Spinal cord (tissue), 10 donors: Measurements from ENCODE around the gene OR10H4. TPM values are rescaled to one million over a fixed set of nuclear protein-coding genes. Genes with fewer than 3 reads are reported as not detected.
A peak's percentile ranks its signal among the peaks of the same experiment; 100 is the strongest.
"Not testable (repeated sequence)": the region's sequence is repeated elsewhere in the genome, so short reads cannot be mapped to it uniquely, and the experiment has no call there.

Experiments
- DNase-seq, 6 donors: peaks; one replicate each; pipeline versions ENCODE4 v3.0.0 to v3.0.0-alpha.2; 2013 to 2015; ENCODE audit warnings: low spot score in 6 of 6, low read depth in 4 of 6
- H3K27ac ChIP-seq: one replicate; pipeline ENCODE4 v1.5.1; 2013; ENCODE audit warnings: low read depth, low read length, control low read depth
- H3K27me3 ChIP-seq: one replicate; pipeline ENCODE4 v1.6.1; 2013; ENCODE audit warnings: low read length; ENCODE audit not compliant: control insufficient read depth, insufficient read depth
- H3K36me3 ChIP-seq: one replicate; pipeline ENCODE4 v1.6.1; 2013; ENCODE audit warnings: low read length; ENCODE audit not compliant: control insufficient read depth, insufficient read depth
- H3K4me1 ChIP-seq: one replicate; pipeline ENCODE4 v1.6.1; 2013; ENCODE audit warnings: low read length; ENCODE audit not compliant: control insufficient read depth, insufficient read depth
- H3K4me3 ChIP-seq: one replicate; pipeline ENCODE4 v1.5.1; 2013; ENCODE audit warnings: low read depth, low read length, control low read depth
- H3K9me3 ChIP-seq: one replicate; pipeline ENCODE4 v1.6.1; 2013; ENCODE audit warnings: low read length; ENCODE audit not compliant: control insufficient read depth, insufficient read depth
- WGBS: methylation state at CpG from one replicate; pipeline ENCODE4 v1.1.5; 2013; ENCODE audit warnings: missing lambda C conversion rate; ENCODE audit not compliant: insufficient coverage; 5-methylcytosine and 5-hydroxymethylcytosine counted together
- long read RNA-seq, 4 donors: transcript quantifications; one replicate each; lab custom pipeline, GENCODE V29; 2026
- polyA plus RNA-seq, 2 donors: library from polyadenylated mRNA; unstranded; fragments of 120-200 nt; gene quantifications; one replicate each; pipeline ENCODE4 v1.2.1, GENCODE V29; 2013; ENCODE audit not compliant: insufficient read length in 2 of 2
- total RNA-seq, 2 donors: library from RNA; depleted of rRNA in 1 of 2; stranded (reverse); fragments of 120-200 nt in 1 of 2; fragments of >200 nt in 1 of 2; gene quantifications; one replicate each; pipeline versions ENCODE4 v1.2.3 to v1.2.4, GENCODE V29; 2013 to 2014
- donor health status: healthy.

The OR10H4 gene
- total RNA-seq, result not detected
- not detected for polyA plus RNA-seq
- long read RNA-seq, donor 1, result 0 reads
- long read RNA-seq, donor 2, result 0 reads
- long read RNA-seq, donor 3, result 0 reads
- long read RNA-seq, donor 4, result 0 reads

GRCh38 chr19:15948223-15949058, at the start of gene OR10H4:
TSS of gene OR10H4 (plus strand) at chr19:15949008. CDS start at chr19:15949008, 0 bp downstream.
- H3K27me3 ChIP-seq, result no peaks in the 10 kb centered on the region
- DNase-seq, result no peak
- no peak within 1 kb of the TSS for H3K27ac ChIP-seq
- peaks cover 3% of the 10 kb centered on the region for H3K9me3 ChIP-seq
- no peaks in the 10 kb centered on the region for H3K36me3 ChIP-seq
- H3K4me3 ChIP-seq, result no peak within 1 kb of the TSS
- no peaks in the 10 kb centered on the region for H3K4me1 ChIP-seq

- H3K4me3 ChIP-seq, H3K27me3 ChIP-seq, H3K4me1 ChIP-seq, H3K27ac ChIP-seq, H3K9me3 ChIP-seq, H3K36me3 ChIP-seq: not testable (repeated sequence)
- peak in 2 of 6 donors; percentile 6 to 15 for DNase-seq
- WGBS, result 6% methylated on average over 28 of the region's 30 CpGs
Observed at GRCh38 chr19:15899561-15899960, 49.2 kb upstream of the OR10H4 start.

GRCh38 chr19:15900032-15900431, 48.8 kb upstream of the OR10H4 start:
- DNase-seq, result peak in 1 of 6 donors; percentile 51
- 0% methylated on average over 2 of the region's 15 CpGs for WGBS
- H3K4me3 ChIP-seq, H3K4me1 ChIP-seq, H3K36me3 ChIP-seq, H3K27ac ChIP-seq, H3K27me3 ChIP-seq, H3K9me3 ChIP-seq: not testable (repeated sequence)

GRCh38 chr19:15900504-15900903, 48.3 kb upstream of the OR10H4 start:
- Histone ChIP-seq H3K36me3 (no peaks in the 10 kb centered on the region), H3K4me3 (no peak overlapping the region), H3K27me3 (no peaks in the 10 kb centered on the region), H3K4me1 (no peaks in the 10 kb centered on the region), H3K9me3 (no peaks in the 10 kb centered on the region), H3K27ac (no peak overlapping the region)
- WGBS, result no CpG with 5 or more reads among the region's 11 CpGs
- DNase-seq, result no peak

- Histone ChIP-seq H3K27me3 (no peaks in the 10 kb centered on the region), H3K36me3 (no peaks in the 10 kb centered on the region), H3K27ac (no peak overlapping the region), H3K4me1 (no peaks in the 10 kb centered on the region), H3K9me3 (no peaks in the 10 kb centered on the region), H3K4me3 (no peak overlapping the region)
- no peak for DNase-seq
- 95% methylated on average over 11 of the region's 11 CpGs for WGBS
Observed at GRCh38 chr19:15902254-15902653, 46.6 kb upstream of the OR10H4 start.

GRCh38 chr19:15902898-15903297, 45.9 kb upstream of the OR10H4 start:
- not testable (repeated sequence) for H3K4me1 ChIP-seq, H3K27me3 ChIP-seq, H3K36me3 ChIP-seq, H3K27ac ChIP-seq, H3K4me3 ChIP-seq, H3K9me3 ChIP-seq, DNase-seq
- 94% methylated on average over 20 of the region's 29 CpGs for WGBS

GRCh38 chr19:15905026-15905425, 43.8 kb upstream of the OR10H4 start:
- no peak overlapping the region for H3K27ac ChIP-seq
- H3K4me3 ChIP-seq, result no peak overlapping the region
- no peaks in the 10 kb centered on the region for H3K27me3 ChIP-seq

GRCh38 chr19:15911599-15912235, 37.1 kb upstream of the OR10H4 start:
- peaks cover 4% of the 10 kb centered on the region for H3K4me1 ChIP-seq
- H3K9me3 ChIP-seq, result peaks cover 2% of the 10 kb centered on the region
- H3K27me3 ChIP-seq, result peaks cover 6% of the 10 kb centered on the region
- H3K36me3 ChIP-seq, result no peaks in the 10 kb centered on the region
- H3K4me3 ChIP-seq, result no peak overlapping the region
- H3K27ac ChIP-seq, result no peak overlapping the region
- DNase-seq, result peak in 2 of 6 donors; percentile 11 to 25
- WGBS, result under 1% methylated on average over 39 of the region's 44 CpGs

More at GRCh38 chr19:15905026-15905425, 43.8 kb upstream of the OR10H4 start:
- DNase-seq, result no peak
- no peaks in the 10 kb centered on the region for H3K36me3 ChIP-seq
- no peaks in the 10 kb centered on the region for H3K9me3 ChIP-seq
- H3K4me1 ChIP-seq, result no peaks in the 10 kb centered on the region

GRCh38 chr19:15913384-15913783, 35.4 kb upstream of the OR10H4 start:
- WGBS, result 75% methylated on average over 4 of the region's 6 CpGs
- H3K27ac ChIP-seq, result no peak overlapping the region
- H3K36me3 ChIP-seq, result no peaks in the 10 kb centered on the region
- peaks cover 6% of the 10 kb centered on the region for H3K27me3 ChIP-seq
- peaks cover 4% of the 10 kb centered on the region for H3K4me1 ChIP-seq
- peaks cover 2% of the 10 kb centered on the region for H3K9me3 ChIP-seq
- DNase-seq, result no peak
- H3K4me3 ChIP-seq, result no peak overlapping the region

- 92% methylated on average over 5 of the region's 8 CpGs for WGBS
- Histone ChIP-seq H3K4me3 (no peak overlapping the region), H3K27me3 (peaks cover 6% of the 10 kb centered on the region), H3K9me3 (peaks cover 2% of the 10 kb centered on the region), H3K4me1 (peaks cover 4% of the 10 kb centered on the region), H3K36me3 (no peaks in the 10 kb centered on the region), H3K27ac (no peak overlapping the region)
- DNase-seq, result no peak
Observed at GRCh38 chr19:15913830-15914229, 35.0 kb upstream of the OR10H4 start.
